VCaP (cell line): Measurements from ENCODE around the gene LIN28A.

Experiments used
- H3K27ac ChIP-seq: fragments of 450-650 bp; 2 replicates; pipeline ENCODE4 v1.5.1; 2017
- TF ChIP-seq, protein P1 (sequence below): fragments of 450-650 bp; conservative IDR thresholded peaks from 2 replicates; pipeline ENCODE4 v1.5.1; 2017; ENCODE audit warnings: mild to moderate bottlenecking, moderate library complexity

Gene LIN28A

DNA sequence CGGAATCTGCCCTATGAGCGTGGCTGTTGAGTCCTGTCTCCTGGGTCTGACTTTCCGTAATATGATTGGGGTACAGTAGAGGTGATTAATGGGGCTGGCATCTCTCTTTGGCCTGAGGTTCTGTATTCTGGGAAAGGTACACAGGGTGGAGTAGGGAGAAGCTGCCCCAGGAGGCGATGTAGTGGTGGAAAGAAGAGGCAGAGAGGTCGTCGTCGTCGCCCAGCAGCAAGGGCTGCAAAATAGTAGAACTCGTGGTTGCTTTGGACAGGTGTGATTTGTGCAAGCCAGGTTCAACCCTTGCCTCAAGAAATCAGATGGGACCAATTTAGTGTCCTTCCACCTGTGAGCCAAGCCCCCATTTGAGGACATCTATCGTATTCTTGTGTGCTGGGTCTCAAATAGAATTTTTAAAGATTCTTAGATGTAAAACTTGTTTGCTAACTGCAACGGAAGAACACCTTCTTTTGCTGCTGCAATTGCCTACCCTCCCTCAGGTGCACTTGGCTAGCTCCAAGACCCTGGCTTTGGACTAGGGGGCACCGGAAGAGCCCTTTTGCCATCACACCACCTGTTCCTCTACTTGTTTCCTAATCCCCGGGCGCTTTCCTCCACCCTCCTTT, 60.4 kb downstream of the LIN28A start:
- TF ChIP-seq, protein P1, sequence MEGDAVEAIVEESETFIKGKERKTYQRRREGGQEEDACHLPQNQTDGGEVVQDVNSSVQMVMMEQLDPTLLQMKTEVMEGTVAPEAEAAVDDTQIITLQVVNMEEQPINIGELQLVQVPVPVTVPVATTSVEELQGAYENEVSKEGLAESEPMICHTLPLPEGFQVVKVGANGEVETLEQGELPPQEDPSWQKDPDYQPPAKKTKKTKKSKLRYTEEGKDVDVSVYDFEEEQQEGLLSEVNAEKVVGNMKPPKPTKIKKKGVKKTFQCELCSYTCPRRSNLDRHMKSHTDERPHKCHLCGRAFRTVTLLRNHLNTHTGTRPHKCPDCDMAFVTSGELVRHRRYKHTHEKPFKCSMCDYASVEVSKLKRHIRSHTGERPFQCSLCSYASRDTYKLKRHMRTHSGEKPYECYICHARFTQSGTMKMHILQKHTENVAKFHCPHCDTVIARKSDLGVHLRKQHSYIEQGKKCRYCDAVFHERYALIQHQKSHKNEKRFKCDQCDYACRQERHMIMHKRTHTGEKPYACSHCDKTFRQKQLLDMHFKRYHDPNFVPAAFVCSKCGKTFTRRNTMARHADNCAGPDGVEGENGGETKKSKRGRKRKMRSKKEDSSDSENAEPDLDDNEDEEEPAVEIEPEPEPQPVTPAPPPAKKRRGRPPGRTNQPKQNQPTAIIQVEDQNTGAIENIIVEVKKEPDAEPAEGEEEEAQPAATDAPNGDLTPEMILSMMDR: no peak
- peak overlapping the region; percentile 99 for H3K27ac ChIP-seq

DNA sequence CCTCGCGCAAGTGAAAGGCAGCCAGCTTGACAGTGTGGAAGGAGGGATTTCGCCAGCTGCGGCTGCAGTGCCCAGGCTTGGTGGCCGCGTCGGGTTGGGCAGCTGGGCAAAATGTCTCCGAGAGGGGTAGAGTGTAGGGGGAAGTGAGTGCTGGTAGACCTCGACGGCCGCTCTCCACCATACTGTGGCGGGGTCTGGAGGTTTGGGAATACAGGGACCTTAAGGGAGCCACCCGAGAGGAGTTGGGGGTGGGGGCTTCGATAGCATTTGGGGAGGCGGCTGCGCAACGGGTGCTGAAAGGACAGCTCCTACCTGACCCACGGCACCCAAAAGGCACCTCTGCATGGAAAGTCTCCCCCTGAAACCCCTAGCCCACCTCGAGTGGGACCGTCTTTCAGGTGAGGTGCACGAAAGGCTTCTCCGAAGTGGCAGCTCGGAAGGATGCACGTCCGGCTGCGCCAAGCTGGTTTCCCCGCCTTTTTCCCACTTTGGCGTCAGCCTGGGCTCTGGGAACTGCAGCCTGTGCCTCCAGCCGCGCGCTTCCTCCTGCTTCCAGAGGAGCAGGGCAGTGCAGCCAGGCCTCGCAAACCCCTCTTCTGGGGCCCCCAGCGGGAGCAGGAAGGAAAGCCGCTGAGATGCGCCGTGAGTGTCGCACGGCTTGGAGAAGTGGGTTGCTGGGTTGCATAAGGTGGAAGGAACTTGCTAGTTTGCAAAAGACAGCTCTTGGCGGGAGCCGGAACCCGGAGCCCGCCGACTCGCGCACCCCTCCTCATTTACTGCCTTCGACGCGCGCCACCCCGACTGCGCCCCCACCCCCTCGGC, 61.1 kb downstream of the LIN28A start:
- TF ChIP-seq, protein P1: no peak
- H3K27ac ChIP-seq: peak overlapping the region; percentile 99

DNA sequence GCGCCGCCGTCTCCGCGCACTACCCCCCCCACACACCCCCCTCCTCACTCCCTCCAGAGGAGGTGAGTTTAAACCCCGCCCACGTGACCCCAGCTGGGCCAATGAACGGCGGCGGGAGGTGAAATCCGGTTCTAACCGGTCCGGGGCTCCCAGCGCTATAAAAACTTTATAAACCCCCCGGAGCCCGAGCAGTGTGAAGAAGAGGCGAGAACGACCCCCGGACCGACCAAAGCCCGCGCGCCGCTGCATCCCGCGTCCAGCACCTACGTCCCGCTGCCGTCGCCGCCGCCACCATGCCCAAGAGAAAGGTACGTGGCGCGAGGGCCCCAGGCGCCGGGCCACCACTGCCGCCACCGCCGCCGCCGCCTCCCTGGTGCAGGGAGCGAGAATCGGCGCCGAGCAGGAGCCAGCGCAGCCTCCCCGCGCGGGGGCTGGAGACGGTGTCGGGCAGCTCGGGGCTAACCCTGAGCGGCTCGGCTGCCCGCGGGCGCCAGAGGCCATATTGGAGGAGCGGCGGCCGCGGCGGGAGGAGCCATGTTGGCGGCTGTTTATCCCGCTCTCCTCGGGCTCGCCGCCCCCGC, 61.8 kb downstream of the LIN28A start, which contains the start of gene HMGN2:
HMGN2 (plus strand) TSS at position 121 of the 581 bp plus-strand sequence; CDS start at position 294, 173 bp downstream.
- H3K27ac ChIP-seq: peak within 1 kb of the TSS; percentile 99
- TF ChIP-seq, protein P1: no peak

DNA sequence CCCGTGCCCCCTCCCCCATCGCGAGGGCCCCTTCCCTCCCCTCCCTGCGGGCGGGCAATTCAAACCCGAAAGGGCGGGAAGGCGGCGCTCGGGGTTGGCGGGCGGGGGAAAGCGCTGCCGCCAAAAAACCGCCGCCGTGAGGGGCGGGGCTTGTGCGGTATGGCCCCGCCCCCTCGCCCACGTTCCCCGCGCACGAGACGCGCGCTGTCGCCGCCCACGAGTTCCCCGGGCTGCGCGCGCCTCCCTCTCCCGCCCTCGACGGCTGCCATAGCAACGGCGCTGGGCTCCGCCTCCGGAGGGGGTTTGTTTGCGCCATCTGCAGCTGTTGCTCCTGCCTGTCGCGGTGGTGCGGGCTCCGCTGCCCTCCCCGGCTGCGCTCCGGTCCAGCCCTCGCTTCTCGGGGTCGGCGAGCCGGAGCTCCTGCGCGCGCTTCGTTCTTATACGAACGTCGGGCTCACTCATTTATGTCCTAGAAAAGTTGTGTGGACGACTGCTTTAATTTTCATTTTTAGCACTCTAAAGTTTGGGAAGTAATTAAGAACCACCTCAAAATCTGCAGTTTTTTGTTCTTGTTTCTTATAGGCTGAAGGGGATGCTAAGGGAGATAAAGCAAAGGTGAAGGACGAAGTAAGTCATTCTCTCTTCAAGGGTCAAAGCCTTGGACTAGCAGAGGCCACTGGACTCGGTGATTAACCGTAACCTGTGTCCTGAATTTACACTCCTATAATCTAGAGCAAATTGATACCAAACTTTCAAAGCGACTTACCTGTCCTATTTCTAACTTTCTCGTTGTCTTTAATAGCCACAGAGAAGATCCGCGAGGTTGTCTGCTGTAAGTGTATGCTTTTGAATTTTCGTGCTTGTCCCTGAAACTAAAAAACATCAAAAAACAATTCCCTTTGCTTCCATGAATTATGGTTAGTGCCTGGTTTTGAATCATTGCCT, 62.6 kb downstream of the LIN28A start:
- H3K27ac ChIP-seq: peak overlapping the region; percentile 99
- TF ChIP-seq, protein P1: no peak

DNA sequence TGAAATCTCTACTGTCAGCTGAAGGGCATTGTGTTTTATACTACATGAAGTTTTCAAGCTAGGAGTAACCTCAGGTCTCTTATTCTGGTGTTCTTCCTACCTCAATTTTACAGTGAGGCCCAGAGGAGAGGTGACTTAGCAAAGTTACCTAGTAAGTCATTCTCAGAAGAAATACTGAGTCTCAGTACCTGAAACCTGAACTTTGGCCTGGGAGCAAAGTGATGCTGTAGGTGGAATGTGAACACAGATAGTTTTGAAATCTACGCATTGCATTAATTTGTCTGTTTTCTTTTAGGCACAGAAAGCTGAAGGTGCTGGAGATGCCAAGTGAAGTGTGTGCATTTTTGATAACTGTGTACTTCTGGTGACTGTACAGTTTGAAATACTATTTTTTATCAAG, 64.2 kb downstream of the LIN28A start:
- H3K27ac ChIP-seq: peak overlapping the region; percentile 99; the same call in 1 of the 2 replicates
- TF ChIP-seq, protein P1: no peak

DNA sequence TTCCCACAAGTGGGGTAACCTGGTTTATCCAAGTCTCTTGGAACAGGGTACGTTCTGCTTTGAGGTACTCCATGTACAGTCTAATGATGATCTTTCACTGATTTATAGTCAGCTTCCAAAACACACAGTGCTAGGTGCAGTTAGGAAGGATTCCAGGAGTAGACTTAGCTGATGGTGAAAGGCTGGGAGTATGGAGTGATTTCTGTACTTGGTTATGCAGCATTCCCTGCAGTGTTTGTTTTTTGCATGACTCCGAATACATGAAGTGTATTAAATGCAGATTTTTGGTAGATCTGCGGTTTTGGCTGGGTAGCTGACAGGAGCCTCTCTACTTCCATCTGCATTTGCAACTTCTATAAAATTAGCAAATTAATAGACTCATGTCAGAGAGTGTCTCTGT, 65.4 kb downstream of the LIN28A start:
- H3K27ac ChIP-seq: no peak overlapping the region
- TF ChIP-seq, protein P1: no peak
